Fibroblast of pulmonary artery (primary cell): ENCODE data around the gene UACA.

Experiments
- DNase-seq: peaks from one replicate; pipeline ENCODE4 v3.0.0-alpha.2; 2010; ENCODE audit warnings: low read depth
- H3K4me3 ChIP-seq: replicated peaks from 2 replicates; pipeline ENCODE4 v1.5.1; 2011; ENCODE audit warnings: low read depth, mild to moderate bottlenecking, control low read depth, low read length, moderate library complexity
- TF ChIP-seq, protein P1 (sequence below): IDR thresholded peaks from 2 replicates; pipeline ENCODE4 v1.5.1; 2011; ENCODE audit warnings: mild to moderate bottlenecking, control low read depth, low read length, inconsistent platforms; ENCODE audit errors: missing control alignments

The UACA gene

DNA sequence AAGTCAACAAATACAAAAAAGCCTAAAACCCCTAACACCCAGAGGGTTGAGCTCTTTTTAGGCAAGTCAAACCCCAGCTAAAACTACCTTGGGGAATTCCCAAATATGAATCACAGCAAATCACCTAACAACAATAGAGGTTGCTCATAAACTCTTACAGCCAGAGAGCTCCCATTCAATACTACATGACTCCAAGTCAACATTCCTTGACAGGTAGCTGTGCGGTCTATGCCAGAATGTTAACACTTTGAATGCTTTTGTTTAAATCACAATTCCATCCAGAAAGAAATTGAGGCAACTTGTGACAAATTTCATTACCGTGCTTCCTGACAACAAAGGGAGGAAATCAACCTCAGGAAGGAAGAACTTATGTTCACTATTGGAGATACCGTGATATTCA, 7.5 kb upstream of the UACA start:
- TF ChIP-seq, protein P1, sequence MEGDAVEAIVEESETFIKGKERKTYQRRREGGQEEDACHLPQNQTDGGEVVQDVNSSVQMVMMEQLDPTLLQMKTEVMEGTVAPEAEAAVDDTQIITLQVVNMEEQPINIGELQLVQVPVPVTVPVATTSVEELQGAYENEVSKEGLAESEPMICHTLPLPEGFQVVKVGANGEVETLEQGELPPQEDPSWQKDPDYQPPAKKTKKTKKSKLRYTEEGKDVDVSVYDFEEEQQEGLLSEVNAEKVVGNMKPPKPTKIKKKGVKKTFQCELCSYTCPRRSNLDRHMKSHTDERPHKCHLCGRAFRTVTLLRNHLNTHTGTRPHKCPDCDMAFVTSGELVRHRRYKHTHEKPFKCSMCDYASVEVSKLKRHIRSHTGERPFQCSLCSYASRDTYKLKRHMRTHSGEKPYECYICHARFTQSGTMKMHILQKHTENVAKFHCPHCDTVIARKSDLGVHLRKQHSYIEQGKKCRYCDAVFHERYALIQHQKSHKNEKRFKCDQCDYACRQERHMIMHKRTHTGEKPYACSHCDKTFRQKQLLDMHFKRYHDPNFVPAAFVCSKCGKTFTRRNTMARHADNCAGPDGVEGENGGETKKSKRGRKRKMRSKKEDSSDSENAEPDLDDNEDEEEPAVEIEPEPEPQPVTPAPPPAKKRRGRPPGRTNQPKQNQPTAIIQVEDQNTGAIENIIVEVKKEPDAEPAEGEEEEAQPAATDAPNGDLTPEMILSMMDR, result no peak

DNA sequence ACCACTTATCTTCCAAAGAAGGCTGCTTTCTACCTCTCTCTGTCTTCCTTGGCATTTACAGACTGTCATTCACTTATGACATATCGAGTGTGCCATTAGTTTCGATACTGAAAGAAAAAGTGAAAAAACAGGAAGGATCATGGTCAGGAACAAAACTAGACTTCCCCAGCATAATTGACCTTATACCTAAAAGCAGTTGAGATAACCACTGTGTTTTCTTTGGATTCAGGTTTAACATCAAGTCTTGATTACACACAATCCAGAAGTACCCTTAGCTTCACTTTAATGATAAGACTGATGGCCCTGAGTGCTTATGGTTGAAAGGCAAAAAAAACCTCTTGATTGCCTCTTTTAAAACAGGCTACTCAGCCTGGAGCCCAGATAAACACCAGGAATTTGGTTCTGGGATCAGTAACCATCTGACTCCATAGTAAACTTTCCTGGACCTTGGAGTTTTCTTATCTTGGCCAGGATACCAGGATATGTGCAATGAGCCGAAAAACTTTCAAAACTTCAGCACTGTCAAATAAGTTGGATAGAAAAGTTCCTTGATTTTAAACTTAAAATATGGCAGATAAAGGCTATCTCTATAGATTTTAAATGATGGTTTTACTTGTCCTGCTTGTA, 5.0 kb upstream of the UACA start:
- DNase-seq, result no peak
- TF ChIP-seq, protein P1, result no peak
- no peak overlapping the region for H3K4me3 ChIP-seq

More for the DNA sequence above, 7.5 kb upstream of the UACA start:
- H3K4me3 ChIP-seq, result no peak overlapping the region
- no peak for DNase-seq

- TF ChIP-seq, protein P1, result no peak
- H3K4me3 ChIP-seq, result no peak overlapping the region
- DNase-seq, result no peak
These were observed 4.3 kb upstream of the UACA start for GRCh38 chr15:70767667-70768066.

DNA sequence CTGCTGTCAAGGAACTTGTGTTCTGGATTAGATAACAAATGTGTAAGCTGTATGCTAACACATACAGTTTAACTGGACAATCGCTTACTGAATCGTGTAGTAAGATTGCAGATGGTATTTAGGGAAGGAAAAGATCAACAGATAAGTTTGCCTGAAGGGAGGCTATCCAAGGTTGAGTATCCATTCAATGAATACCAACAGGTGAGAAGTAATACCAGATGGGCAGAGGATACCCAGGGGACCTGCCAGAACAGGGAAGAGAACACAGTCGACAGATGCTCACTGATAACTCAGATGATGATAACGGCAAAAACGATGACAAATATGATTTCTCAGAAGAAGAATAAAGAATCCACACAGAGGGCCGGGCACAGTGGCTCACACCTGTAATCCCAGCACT, 3.2 kb upstream of the UACA start:
- no peak overlapping the region for H3K4me3 ChIP-seq
- no peak for DNase-seq
- TF ChIP-seq, protein P1, result no peak

GRCh38 chr15:70765504-70766281, 2.3 kb upstream of the UACA start:
- DNase-seq, result no peak
- TF ChIP-seq, protein P1, result no peak
- H3K4me3 ChIP-seq, result no peak overlapping the region

- DNase-seq, result no peak
- H3K4me3 ChIP-seq, result peak overlapping the region; percentile 85
- TF ChIP-seq, protein P1, result no peak
These were observed 782 bp upstream of the UACA start for GRCh38 chr15:70763950-70764730.
